ENCODE results near the gene CHST3. TPM values are rescaled to one million over a fixed set of nuclear protein-coding genes. Genes with fewer than 3 reads are reported as not detected.
A peak's percentile ranks its signal among the peaks of the same experiment; 100 is the strongest.

CHST3 gene
- total RNA-seq, 4 donors from 2014 or later, result 24.1 to 43.0 (median 38.7) TPM

DNA sequence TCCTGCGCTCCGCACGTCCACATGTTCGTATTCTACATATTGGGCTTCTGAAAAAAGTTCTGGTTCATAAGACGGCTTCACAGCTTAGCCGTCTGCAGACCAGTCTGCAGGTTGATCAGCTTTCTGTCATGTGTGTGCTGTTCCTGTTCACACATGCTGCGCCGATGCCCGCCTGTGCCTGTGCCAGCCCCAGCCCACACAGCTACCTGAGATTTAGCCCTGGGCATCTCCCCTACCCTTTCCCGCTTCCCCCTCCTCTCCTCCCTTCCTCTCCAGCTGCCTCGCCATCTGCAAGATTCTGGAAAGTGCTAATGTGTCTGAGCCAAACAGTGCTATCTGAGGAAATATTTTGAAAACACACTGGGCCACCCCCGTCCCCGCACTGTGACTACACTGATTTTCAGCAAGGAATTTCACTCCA lies 7.1 kb downstream of the CHST3 start:
- Histone ChIP-seq H3K4me1 (peaks cover 94 to 100% (median 99%) of the 10 kb centered on the region in 4 donors), H3K4me3 (peak overlapping the region in 1 of 4 donors; percentile 4), H3K9me3 (no peaks in the 10 kb centered on the region), H3K36me3 (peaks cover 0 to 10% (median 5%) of the 10 kb centered on the region in 4 donors), H3K27me3 (no peaks in the 10 kb centered on the region), H3K27ac (replicated peaks in 1 of 4) (peak overlapping the region in 3 of 4 donors; percentile 55 to 70 (median 61))
- 81% methylated on average over 13 of the region's 13 CpGs for WGBS
- TF ChIP-seq, protein P1, sequence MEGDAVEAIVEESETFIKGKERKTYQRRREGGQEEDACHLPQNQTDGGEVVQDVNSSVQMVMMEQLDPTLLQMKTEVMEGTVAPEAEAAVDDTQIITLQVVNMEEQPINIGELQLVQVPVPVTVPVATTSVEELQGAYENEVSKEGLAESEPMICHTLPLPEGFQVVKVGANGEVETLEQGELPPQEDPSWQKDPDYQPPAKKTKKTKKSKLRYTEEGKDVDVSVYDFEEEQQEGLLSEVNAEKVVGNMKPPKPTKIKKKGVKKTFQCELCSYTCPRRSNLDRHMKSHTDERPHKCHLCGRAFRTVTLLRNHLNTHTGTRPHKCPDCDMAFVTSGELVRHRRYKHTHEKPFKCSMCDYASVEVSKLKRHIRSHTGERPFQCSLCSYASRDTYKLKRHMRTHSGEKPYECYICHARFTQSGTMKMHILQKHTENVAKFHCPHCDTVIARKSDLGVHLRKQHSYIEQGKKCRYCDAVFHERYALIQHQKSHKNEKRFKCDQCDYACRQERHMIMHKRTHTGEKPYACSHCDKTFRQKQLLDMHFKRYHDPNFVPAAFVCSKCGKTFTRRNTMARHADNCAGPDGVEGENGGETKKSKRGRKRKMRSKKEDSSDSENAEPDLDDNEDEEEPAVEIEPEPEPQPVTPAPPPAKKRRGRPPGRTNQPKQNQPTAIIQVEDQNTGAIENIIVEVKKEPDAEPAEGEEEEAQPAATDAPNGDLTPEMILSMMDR (IDR thresholded peaks at IDR 0.05), result no peak
- TF ChIP-seq EP300 (IDR thresholded peaks at IDR 0.05), result no peak
- intact Hi-C loops (cut with DNase I), result no loop called here
- no peak for DNase-seq (ENCODE audit: extremely low spot score)

DNA sequence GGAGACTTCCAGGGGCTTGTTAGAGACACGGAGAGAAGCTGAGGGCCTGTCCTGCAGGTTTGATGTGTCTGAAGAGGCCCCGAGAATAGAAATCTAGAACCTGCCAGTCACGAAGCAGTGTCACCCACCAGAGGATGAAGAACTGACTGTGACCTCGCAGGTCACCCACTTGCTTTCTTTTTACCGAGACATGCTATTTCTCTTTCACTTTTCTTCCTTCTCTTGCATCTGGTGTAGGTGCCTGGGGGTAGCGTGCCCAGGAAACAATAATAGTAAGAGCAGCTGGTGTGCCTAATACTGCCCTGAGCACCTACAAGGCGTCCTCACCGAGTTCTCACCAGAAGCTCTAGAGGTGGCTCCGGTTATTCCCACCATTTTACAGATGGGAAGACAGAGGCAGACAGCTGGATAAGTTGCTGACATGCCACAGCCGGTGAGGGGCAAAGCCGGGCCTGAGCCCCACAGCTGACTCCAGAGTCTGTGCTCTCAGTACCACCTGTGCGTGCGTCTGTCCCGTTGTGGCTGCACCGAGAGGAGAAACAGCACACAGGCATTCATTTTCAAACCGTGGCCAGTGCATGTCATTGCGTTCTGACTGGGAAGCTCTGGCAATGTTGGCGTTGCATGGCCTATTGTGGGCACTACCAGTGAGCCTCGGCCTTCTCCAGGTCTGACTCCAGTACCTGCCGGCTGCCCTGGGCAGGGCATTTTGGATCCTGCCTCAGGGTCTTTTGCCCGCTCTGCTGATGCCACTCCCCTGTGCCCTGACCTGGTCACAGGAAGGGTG lies 7.8 kb downstream of the CHST3 start:
- peak overlapping the region in 3 of 4 donors; percentile 26 to 85 (median 41) for H3K27ac ChIP-seq (replicated peaks in 1 of 4)
- peaks cover 92 to 100% (median 99%) of the 10 kb centered on the region in 4 donors for H3K4me1 ChIP-seq

DNA sequence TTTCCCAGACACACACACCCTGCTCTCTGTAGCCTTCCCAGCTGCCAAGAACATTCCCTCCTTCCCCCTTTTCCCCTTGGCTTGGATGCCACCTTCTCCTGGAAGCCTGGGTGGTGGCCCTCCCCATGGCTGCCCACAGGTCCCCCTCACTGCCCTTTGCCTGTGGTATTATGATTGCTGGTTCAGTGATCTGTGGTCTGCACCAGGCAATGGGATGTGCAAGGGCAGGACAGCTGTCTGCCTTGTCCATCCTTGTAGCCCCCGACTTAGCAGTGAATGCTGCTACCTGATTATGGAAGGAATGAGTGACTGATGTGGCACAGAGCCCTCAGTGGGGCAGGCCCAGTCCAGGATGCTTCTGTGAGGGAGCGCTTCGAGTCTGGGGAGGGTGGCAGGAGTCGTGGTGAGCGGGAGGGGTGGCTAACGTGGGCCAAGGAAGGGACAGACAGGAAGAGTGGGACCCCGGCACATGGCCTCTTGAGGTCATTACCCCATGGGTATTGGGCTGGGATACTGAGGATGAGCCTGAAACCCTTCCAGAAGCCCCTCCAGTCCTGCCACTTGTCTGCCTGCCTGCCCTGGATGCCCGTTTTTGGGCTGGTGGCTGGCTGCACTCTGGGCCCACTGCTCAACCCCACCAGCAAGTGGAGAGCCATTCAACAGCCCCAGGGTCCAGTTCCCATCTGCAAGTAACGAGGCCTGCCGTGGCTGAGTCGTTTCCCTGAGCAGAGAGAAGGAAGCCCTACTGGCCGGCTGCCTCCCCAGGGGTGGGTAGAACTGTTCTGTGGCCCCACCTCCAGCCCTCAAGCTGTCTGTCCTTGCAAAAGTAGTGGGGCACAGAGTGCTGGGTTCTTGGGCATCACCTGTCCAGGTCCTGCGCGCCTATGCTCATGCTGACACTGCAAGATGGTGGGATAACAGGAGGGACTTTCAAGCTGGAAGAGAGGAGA lies 8.8 kb downstream of the CHST3 start:
- Histone ChIP-seq H3K4me3 (no peak overlapping the region), H3K27ac (replicated peaks in 1 of 4) (peak overlapping the region; percentile 79 to 87 (median 84)), H3K36me3 (peaks cover 0 to 17% (median 5%) of the 10 kb centered on the region in 4 donors), H3K9me3 (no peaks in the 10 kb centered on the region), H3K27me3 (no peaks in the 10 kb centered on the region), H3K4me1 (peaks cover 97 to 100% (median 99%) of the 10 kb centered on the region in 4 donors)
- TF ChIP-seq POLR2AphosphoS5 (IDR thresholded peaks at IDR 0.05) (no peak), POLR2A (IDR thresholded peaks at IDR 0.05; ENCODE audit: low read depth) (no peak), EP300 (IDR thresholded peaks at IDR 0.05) (no peak)
- TF ChIP-seq, protein P1 (IDR thresholded peaks at IDR 0.05), result no peak
- WGBS, result 76% methylated on average over 12 of the region's 14 CpGs
- intact Hi-C loops (cut with DNase I), result no loop called here
- DNase-seq (ENCODE audit: extremely low spot score), result no peak

More for the DNA sequence above, 7.8 kb downstream of the CHST3 start:
- 86% methylated on average over 15 of the region's 21 CpGs for WGBS
- H3K9me3 ChIP-seq, result no peaks in the 10 kb centered on the region
- peaks cover 0 to 10% (median 5%) of the 10 kb centered on the region in 4 donors for H3K36me3 ChIP-seq
- H3K4me3 ChIP-seq, result no peak overlapping the region
- TF ChIP-seq EP300 (IDR thresholded peaks at IDR 0.05) (no peak), POLR2AphosphoS5 (IDR thresholded peaks at IDR 0.05) (no peak), POLR2A (IDR thresholded peaks at IDR 0.05; ENCODE audit: low read depth) (no peak)
- TF ChIP-seq, protein P1 (IDR thresholded peaks at IDR 0.05), result no peak
- no peak for DNase-seq (ENCODE audit: extremely low spot score)
- intact Hi-C loops (cut with DNase I), result no loop called here
- no peaks in the 10 kb centered on the region for H3K27me3 ChIP-seq

DNA sequence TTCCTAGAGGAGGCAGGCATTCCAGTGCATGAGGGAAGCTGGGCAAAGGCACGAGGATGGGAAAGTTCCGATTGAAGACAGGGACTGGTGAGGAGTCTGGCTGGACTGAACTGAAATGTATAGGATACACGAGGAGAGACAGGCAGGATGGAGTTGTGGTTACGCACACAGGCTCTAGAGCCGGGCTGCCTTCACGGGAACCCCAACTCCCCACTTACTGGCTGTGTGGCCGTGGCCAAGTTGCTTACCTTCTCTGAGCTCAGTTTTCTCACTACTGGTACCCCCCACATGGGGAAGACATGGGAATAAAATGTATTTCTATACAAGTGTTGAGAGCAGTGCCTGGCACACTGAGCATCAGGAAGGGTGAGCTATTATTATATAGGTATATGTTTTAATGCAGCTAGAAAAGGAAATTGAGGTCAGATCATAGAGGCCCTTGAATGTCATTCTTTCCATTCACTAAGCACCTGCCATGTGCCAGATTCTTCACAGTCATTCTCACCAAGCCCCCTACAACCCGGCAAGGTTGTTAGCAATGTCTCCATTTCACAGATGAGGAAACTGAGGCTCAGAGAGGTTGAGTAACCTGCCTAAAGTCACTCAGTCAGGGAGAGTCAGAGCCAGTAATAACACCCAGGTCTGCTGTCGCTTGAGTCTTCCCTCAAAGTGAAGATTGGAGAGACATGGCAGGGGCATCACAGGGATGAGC lies 9.7 kb downstream of the CHST3 start:
- TF ChIP-seq POLR2AphosphoS5 (IDR thresholded peaks at IDR 0.05) (no peak), POLR2A (IDR thresholded peaks at IDR 0.05; ENCODE audit: low read depth) (no peak), EP300 (IDR thresholded peaks at IDR 0.05) (no peak)
- TF ChIP-seq, protein P1 (IDR thresholded peaks at IDR 0.05), result no peak
- peaks cover 0 to 19% (median 5%) of the 10 kb centered on the region in 4 donors for H3K36me3 ChIP-seq
- no peak overlapping the region for H3K4me3 ChIP-seq
- H3K27me3 ChIP-seq, result no peaks in the 10 kb centered on the region
- DNase-seq (ENCODE audit: extremely low spot score), result no peak
- no peaks in the 10 kb centered on the region for H3K9me3 ChIP-seq
- peaks cover 97 to 100% (median 98%) of the 10 kb centered on the region in 4 donors for H3K4me1 ChIP-seq
- 91% methylated on average over 9 of the region's 9 CpGs for WGBS
- peak overlapping the region; percentile 79 to 87 (median 84) for H3K27ac ChIP-seq (replicated peaks in 1 of 4)
- intact Hi-C loops (cut with DNase I), result no loop called here
